ENCODE data around the gene TCP11L2.
"Not testable (repeated sequence)": the region's sequence is repeated elsewhere in the genome, so short reads cannot be mapped to it uniquely, and the experiment has no call there.

The TCP11L2 gene

DNA sequence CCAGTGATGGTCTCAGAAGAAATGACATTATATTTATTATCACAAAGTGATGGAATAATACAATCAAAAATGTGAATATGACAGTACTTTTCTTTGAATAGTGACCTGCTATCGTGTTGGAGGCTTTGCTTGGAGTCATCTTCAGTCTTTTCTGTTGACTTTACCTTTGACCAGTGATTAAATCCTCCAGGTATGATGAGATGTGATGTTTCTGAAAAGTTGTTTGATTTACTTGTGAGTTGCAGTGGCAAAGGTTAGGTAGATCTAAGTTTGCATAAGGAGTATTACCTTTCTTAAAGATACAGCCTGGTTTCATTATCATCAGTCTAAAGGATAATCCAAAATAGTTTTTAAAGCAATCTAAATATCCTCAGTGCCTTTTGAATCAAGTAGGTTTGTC is 4.6 kb downstream of the TCP11L2 start:
- DNase-seq (ENCODE audit: low spot score) = no peak

DNA sequence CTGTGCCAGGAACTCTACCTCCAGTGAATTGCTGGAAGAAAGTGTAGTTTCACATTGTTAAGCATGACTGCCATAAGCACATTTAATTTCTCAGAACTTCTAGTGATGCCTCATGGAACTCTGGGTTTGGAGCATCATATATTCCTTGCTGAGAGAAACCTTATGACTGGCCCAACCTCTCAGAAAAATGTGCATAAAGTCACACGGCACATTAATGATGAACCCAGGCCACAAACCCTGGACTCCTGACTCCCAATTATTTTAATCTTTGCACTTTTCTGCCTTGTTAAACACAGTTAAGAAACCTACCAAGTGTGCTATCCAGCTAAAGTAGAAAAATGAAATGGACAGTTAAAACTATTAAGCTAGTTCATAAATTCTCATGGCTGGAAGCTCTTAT is 5.6 kb downstream of the TCP11L2 start:
- DNase-seq (ENCODE audit: low spot score) = no peak

- DNase-seq (ENCODE audit: low spot score) = no peak
Measured at GRCh38 chr12:106308611-106309010, 6.1 kb downstream of the TCP11L2 start.

DNA sequence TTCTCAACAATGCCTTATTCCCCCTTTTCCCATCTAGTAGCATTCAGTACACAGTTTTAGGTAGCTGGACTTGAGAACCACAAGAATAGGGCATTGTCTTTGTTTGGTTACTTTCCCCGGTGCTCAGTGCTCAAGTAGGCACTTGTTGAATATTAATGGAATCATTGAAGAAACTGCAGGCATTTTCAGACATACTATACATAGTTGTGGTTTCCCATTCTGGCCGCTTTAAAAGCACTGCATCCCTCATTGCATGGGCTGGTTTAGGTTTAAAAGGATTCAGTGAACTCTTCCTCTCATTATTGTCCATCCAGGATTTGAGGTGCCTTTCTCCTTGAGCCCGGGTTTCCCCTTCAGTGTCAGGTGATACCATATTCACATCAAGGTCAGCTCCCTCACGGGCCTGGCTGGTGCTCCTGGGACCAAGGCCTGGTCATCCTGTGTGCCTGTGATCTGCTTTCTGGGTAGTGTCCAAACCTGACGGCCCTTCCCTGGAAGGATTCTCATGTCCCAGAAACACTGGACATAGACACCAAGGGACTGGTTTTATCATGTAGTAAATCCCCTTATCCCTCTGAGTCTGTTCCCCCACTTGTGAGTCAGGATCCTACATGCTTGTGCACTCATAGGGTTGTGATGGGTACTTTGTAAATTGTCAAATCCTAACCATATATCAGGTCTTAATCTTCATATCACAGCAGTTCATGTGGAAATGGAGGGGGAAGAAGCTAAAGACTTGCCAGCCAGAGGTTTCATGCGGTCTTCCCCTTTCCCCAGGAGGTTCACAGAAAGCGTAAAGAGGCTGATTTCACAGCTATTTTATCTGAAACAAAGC is 7.4 kb downstream of the TCP11L2 start:
- DNase-seq (ENCODE audit: low spot score) = peak; percentile 76

DNA sequence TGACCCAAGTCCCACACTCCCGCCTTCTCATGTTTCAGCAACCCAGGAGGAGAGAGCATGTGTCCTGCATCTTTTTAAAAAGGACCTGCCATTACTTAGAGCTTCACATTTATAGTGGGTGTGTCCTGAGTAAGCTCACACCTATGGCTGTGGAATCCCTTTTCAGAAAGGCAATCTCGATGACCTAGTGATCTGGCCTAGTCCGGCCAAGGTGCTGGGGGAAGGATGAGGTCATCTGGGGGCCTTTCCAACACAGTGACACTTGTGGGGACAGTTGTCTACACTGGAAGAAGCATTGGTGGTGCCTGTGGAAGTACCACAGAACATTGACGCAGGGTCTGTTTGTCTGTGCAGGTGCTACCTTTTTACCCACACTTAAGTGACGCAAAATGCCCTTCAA is 8.2 kb downstream of the TCP11L2 start:
- no peak for DNase-seq (ENCODE audit: low spot score)

DNA sequence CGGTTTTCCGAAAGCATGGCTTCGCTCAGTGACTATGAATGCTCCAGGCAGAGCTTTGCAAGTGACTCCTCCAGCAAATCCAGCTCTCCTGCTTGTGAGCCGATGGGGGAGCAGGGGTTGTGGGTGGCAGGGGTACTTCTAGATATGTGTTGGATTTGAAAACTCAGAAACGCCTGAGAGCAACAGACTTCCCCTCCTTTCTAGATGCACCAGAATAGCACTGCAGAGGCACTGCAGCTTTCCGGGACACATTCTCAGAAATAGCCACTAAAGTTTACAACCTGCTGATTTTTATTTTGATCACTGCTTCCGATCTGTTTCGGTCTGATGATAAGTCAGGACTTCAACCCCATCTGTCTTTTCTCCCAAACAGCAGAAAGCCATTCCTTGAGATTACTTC is 8.6 kb downstream of the TCP11L2 start:
- no peak for DNase-seq (ENCODE audit: low spot score)

DNA sequence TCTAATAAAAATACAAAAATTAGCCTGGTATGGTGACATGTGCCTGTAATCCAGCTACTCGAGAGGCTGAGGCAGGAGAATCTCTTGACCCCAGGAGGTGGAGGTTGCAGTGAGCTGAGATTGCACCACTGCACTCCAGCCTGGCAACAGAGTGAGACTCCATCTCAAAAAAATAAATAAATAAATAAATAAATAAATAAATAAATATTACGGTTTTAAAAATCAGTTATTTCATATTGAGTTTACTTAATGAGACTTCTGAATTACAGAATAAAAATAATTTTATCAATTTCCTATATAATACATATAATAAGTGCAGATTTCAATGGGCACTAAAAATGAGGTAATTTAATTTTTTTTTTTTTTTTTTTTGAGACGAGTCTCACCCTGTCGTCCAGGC is 10.9 kb downstream of the TCP11L2 start:
- DNase-seq (ENCODE audit: low spot score) = not testable (repeated sequence)

DNA sequence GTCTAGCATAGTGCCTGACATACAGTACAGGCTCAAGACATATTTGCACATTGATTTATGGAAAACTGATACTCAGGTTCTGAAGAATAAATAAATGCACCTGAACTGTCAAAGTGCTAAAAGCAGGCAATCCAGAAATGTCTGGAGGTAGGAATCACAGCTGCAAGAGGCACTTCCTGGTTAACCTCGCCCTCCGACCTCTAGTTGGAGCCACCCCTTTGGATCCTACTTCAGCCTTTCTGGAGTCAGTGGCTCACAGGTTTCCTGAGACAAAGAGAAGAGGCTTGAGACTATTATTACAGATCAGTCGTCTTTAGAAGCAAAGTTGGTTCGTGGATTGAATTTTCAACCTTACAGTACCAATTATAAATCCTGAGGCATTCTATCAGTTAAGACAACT is 13.0 kb downstream of the TCP11L2 start:
- DNase-seq (ENCODE audit: low spot score) = no peak

GRCh38 chr12:106317406-106318082 is 15.0 kb downstream of the TCP11L2 start:
- no peak for DNase-seq (ENCODE audit: low spot score)

DNA sequence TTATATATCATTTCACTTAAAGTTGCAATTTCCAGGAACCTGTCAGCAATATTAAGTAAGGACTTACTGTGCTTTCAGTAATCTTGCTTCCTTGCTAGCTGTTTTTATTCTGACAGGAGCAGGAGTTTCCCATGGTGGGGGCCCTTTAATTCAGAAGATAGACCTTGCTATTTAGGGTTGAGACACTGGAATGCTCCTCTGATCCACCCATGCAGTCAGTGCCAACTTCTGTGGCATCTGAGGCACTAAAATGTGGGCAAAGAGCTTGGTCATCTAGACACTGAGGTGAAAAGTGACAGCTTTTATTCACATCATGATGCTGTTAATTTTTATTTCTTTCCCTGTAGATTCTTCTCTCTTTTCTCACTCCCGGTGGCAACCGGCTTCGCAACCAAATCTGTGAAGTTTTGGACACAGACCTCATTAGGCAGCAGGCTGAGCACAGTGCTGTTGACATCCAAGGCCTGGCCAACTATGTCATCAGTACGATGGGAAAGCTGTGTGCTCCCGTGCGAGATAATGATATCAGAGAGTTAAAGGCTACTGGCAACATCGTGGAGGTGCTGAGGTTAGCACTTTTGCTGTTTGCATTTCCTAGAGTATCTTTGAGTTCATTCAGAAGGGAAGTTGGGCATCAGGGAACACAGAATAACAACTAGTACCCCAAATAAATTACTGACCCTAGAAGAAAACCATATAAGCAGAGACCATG is 18.8 kb downstream of the TCP11L2 start:
- no peak for DNase-seq (ENCODE audit: low spot score)

DNA sequence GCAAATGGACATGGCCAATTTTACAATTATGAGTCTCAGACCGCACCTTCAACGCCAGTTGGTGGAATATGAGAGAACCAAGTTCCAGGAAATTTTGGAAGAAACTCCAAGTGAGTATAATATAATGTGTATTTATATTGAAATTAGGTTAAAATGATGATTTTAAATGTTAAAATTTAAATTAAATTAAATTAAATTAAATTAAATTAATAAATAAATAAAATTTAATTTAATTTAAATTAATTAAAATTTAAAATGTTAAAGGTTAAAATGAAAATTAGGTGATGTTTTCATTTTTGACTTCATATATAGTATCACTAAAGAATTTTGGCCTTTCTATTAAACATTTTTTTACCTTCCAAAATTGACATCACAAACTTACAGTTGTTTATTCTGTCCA is 21.0 kb downstream of the TCP11L2 start:
- DNase-seq (ENCODE audit: low spot score) = no peak

GRCh38 chr12:106327309-106327869 is 24.9 kb downstream of the TCP11L2 start:
- DNase-seq (ENCODE audit: low spot score) = no peak

DNA sequence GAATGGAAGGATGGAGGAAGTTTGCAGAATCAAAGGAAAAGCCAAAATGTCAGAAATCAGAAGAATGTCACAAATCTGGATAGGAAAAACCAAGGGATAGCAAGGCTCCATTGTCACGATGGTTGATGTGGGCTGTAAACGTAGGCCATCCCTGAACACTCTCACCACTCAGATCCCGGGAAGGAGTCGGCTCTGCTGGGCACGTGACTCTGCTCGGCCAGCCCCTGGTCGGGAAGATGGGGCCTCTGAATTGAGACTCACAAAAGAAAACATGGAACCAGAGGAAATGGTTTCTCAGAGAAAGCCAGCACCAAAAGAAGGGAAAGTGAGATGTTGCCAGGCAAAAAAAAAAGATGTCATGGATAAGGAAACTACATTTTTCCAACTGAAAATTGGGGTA is 26.2 kb downstream of the TCP11L2 start:
- DNase-seq (ENCODE audit: low spot score) = no peak

DNA sequence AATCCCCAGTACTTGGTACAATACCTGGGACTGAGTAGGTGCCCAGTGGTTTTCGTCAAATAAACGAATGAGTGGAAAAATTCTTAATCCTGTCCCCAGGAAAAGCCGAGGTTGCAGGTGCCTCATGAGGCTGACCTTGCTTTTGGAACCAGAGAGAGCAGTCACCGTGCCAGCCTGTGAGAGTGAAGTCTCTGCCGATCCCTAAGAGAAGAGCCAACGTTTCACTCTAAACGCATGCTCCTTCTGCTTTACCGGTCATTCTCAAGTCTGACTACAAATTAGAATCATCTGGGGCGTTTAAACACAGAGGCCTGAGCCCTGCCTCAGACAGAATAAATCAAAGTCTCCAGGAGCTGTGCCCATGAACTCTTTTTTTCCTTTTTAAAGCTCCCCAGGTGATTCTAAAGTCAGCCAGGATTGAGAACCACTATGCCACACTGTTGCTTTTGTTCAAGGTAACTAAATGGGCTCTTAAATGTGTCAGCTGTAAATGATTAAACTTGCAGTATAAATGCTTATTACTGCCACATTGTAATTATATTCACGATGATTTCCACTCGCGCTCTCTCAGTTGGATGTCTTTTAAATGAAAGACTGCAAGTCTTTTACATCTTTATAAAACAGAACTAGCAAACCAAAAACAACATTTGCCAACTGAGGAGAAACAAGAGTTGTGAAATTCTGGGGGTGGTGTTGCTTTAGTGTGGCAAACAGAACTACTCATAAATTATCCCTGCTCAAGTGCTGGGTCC is 26.9 kb downstream of the TCP11L2 start:
- DNase-seq (ENCODE audit: low spot score) = no peak

DNA sequence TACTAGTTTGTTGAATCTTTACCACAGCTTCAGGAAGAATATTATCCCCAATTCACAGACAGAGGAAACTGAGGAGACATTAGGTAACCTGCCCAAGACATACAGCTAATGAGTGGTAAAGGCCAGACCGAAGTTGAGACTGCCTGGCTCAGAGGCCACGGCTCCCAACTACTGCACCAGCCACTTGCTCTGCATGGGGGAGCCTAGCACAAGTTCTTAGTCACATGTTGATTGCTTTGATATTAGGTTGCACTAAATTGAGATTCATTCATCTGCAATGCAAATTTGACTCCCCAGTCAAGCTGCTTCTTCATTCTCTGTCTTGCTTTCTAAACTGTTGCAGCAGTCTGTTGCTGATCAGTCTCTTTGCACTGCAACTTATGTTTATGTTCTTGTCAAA is 29.1 kb downstream of the TCP11L2 start:
- no peak for DNase-seq (ENCODE audit: low spot score)

GRCh38 chr12:106332536-106332935 is 30.0 kb downstream of the TCP11L2 start:
- no peak for DNase-seq (ENCODE audit: low spot score)

GRCh38 chr12:106333010-106333409 is 30.5 kb downstream of the TCP11L2 start:
- no peak for DNase-seq (ENCODE audit: low spot score)

- DNase-seq (ENCODE audit: low spot score) = no peak
Measured at GRCh38 chr12:106333756-106334155, 31.2 kb downstream of the TCP11L2 start.

- peak; percentile 26 for DNase-seq (ENCODE audit: low spot score)
Measured at GRCh38 chr12:106341086-106341877, 38.7 kb downstream of the TCP11L2 start.

GRCh38 chr12:106342397-106343213 is 40.1 kb downstream of the TCP11L2 start:
- DNase-seq (ENCODE audit: low spot score) = peak; percentile 87

Measured in AG08395 (cell line).